ENCODE results near the gene LRCH3.

DNA sequence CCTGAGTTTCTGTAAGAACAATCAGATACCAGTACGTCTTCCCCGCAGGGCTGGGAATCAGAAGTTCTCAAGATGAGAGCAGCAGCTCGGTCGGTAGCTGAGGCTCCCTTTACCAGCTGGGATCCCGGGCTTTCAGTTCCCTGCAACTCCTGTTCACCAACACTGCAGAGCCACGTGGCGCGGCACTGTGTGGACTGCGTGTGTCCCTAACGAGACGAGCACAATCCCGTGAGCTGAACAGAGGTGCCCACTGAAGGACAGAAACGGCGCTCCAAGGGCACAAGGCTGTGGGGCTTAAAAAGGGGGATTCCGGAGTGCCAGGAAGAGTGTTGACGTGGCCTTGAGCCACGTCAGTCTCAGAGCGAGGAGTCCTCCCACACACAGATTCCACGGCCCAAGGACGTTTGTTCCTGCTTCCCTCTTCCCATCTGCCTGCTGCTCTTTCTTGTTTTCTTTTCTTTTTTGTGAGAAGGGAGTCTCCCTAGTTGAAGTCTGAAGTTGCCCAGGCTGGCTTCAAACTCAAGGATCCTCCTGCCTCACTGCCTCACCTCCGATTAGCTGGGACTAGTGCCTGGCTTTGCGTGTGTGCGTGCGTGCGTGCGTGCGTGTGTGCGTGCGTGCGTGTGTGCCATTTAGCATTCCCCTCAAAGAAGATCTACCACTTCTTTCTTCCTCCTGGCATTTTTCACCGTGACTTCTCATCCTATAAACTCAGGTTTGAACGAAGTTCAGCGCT lies 121.9 kb downstream of the LRCH3 start:
- TF ChIP-seq CTCF (IDR thresholded peaks at IDR 0.05) (no peak), POLR2A (IDR thresholded peaks at IDR 0.05) (no peak), POLR2AphosphoS5 (IDR thresholded peaks at IDR 0.05) (no peak)
